Right renal pelvis (tissue), 4 donors: ENCODE data around the gene CLEC4G. TPM values are rescaled to one million over a fixed set of nuclear protein-coding genes. Genes with fewer than 3 reads are reported as not detected.
A peak's percentile ranks its signal among the peaks of the same experiment; 100 is the strongest.
"Not testable (repeated sequence)": the region's sequence is repeated elsewhere in the genome, so short reads cannot be mapped to it uniquely, and the experiment has no call there.

ENCODE experiments used
- DNase-seq, 4 donors: peaks; one replicate each; pipeline ENCODE4 v3.0.0-alpha.2; 2013; ENCODE audit warnings: low read depth in 4 of 4, low spot score in 3 of 4, missing footprints in 1 of 4
- polyA plus RNA-seq, 4 donors: library from polyadenylated mRNA; unstranded; fragments of 120-200 nt; gene quantifications; one replicate each; pipeline ENCODE4 v1.2.1, GENCODE V29; 2013; ENCODE audit not compliant: insufficient read length in 4 of 4

Gene CLEC4G
- polyA plus RNA-seq, 4 donors = 0.13 TPM; not detected in 3

GRCh38 chr19:7746903-7747884 lies 15.3 kb upstream of the CLEC4G start, which contains the start of gene CD209:
Gene CD209, minus strand, starts transcription at chr19:7747534. Its CDS starts 23 bp downstream, at chr19:7747511.
- peak in 1 of 4 donors; percentile 11 for DNase-seq

GRCh38 chr19:7746306-7746705 lies 14.4 kb upstream of the CLEC4G start:
- not testable (repeated sequence) for DNase-seq

DNA sequence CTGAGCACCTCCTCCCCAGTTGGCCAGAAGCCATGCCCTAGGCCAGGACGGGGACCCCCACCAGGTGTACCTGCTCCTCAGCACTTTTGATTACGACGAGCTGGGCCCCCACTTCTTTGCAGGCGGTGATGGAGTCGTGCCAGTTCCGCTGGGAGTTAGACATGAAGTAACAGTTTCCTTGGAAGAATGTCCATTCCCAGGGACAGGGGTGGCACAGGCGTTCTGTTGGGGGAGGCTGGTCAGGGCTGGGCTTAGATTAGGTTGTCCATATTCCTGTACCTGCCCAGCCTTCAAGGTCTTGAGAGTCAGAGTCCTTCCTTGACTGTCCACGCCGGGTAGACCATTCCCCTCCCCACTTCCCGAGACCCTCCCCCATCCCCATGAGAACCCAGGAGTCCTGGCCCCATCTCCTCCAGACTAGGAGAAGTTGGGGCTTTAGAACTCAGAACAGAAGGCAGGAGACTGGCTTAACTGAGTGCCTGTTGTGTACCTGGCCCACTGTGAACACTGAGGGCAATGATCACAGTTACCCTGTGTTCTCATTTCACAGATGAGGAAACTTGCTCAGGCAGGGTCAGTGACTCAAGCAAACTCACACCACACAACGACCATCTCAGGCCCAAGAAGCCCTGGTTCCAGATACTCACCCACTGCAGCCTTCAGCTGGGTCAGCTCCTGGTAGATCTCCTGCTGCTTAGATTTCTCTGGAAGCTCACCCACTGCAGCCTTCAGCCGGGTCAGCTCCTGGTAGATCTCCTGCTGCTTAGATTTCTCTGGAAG lies 13.2 kb upstream of the CLEC4G start:
- DNase-seq = no peak

DNA sequence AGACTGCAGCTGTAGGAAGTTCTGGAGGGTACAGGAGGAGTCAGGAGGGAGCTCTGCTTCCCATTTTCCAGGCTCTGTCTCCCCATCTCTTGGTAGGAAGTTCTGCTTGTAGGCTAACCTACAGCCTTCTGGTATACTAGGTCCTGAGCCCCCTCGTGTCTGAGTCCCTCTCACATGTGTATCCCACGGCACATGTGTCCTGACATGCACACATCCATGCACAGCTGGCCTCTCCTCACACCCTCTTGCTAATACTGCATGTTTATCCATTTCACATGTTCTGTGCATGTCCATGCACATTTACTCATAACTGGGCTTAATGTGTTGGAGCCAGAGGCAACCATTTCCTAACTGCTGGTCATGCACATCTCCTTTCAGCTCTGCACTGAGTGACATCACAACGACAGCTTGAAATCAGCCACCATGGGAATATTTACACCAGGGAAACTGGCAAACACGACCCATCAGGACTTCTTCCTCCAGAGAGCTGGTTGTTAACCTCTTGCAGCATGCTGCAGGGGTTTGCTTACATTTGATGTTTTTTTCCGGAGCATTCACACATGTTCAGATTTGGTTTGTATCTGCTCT lies 12.4 kb upstream of the CLEC4G start:
- no peak for DNase-seq

GRCh38 chr19:7743425-7743841 lies 11.5 kb upstream of the CLEC4G start:
- DNase-seq = no peak

DNA sequence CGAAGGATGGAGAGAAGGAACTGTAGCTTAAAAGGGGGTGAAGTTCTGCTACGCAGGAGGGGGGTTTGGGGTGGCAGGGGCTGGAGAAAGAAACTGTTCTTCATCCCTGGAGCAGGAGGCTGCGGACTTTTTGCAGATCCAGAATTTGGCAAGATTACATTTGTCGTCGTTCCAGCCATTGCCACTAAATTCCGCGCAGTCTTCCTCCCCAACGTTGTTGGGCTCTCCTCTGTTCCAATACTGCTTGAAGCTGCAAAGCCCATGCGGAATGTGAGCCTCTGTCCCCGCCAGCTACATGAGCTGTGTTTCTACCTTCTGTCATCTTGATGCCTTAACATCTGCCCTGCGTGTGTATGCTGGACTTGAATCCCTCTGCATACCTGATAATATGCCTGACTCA lies 11.1 kb upstream of the CLEC4G start:
- no peak for DNase-seq

DNA sequence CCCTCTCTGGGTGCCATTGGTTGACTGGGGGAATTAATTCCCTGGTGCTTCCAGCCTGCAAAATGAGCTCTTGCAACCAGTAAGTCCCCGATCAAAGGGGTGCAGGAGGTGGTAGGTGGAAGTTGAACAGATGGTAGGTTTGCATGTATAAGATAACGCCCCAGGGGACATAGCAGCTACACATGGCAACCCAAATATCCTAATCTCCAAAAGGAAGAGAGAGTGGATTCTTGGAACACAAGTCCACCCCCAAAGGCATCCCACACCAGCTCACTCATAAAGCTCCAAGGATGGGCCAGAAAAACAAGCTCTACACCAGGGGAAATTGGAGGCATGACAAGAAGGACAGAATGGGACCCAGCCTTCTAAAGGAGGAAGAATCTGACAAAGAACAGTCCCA lies 10.7 kb upstream of the CLEC4G start:
- no peak for DNase-seq

GRCh38 chr19:7740682-7741054 lies 8.8 kb upstream of the CLEC4G start:
- no peak for DNase-seq

GRCh38 chr19:7739801-7740681 lies 8.1 kb upstream of the CLEC4G start:
- DNase-seq = no peak

DNA sequence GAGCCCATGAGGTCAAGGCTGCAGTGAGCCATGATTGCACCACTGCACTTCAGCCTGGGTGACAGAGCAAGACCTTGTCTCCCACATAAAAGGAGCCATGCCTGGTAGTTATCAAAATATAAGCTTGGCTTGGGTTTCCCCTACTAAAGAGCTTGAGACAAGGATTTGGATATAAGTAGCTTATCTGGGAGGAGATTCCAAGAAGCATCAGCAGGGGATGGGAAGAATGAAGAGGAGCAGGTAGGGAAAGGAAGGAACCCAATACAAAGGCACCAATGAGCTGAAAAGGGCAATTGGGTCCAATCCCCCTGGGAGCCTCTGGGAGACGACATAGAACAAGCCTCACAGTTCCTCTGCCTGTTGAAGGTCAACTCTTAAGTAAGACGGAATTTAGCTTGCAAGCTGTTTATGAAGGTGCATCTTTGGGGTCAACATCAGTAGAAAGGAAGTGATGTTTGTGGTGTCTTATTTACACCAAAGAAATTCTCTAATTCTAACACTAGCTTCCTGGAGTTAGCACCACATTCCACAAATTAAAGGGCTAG lies 7.4 kb upstream of the CLEC4G start:
- no peak for DNase-seq

DNA sequence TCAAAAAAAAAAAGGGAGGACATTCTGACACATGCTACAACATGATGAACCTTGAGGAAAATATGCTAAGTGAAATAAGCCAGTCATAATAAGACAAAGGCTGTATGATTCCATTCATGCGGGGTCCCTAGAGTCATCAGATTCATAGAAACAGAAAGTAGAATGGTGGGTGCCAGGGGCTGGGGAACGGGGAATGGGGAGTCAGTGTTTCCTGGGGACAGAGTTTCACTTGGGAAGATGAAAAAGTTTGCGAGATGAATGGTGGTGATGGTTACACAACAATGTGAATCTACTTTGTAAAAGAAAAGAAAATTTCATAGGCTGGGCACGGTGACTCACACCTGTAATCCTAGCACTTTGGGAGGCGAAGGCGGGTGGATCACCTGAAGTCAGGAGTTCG lies 6.1 kb upstream of the CLEC4G start:
- DNase-seq = no peak

- no peak for DNase-seq
Observed at GRCh38 chr19:7737215-7737614, 5.3 kb upstream of the CLEC4G start.

GRCh38 chr19:7736148-7736547 lies 4.2 kb upstream of the CLEC4G start:
- DNase-seq = no peak

DNA sequence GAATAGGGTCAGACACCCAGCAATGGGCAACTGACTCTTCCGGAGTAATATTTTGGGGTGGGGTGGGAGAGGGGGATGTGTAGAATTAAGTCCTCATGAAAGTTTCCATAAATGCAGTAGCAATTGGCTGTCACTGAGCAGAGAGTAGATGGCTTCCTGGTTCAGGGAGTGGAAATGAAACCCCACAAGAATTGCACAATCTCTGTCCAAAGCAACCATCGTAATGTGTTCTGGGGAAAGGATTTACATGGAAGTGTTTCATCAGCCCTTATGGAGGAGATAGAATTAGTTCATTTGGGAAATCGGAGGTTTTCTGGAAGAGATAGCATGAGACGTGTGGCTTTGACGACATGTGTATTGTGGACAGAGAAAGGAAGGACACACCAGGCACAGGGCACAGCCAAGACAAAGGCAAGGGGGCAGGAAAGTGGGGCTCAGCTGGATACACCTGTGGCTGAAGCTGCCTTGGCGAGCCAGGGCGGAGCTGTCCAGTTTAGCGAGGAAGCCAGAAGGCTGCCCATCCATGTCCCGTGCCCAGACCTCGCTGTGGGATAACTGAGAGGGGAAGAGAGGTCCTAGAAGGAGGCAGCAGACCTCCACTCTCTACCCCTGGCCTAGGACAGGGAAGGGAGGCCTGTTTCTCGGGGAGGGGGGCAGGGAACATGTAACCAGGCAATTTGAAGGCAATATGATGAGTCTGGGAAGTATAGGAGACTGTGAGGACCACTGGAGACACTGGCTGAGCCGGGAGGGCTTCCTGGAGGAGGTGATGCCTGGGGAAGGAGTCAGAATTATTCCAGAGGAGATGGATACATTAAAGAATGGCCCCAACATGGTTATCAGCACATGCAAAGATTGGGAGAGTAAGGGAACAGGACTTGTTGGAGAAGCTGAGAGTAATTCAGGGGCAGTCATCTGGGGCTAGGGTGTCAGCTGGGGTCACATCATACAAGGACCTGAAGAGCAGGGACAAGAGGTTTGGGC lies 2.6 kb upstream of the CLEC4G start:
- DNase-seq = no peak

- DNase-seq = no peak
Observed at GRCh38 chr19:7733376-7733775, 1.5 kb upstream of the CLEC4G start.

DNA sequence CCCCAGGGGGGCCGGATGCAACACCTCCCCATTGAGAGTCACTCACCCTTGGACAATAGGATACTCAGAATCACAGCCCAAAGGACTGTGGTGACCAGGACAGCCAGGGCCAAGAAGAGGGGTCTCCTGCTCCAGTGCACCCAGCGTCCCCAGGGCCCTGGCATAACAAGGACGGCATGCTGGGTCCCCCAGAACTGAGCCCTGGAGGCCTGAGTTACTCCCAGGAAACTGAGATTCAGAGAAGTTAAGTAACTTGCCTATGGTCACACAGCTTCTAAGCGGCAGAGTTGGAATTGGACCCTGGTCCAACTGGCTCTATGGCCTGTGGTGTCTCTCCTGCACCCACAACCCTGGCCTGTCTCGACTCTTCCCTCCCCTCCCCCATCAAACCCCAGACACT lies 295 bp downstream of the CLEC4G start:
- DNase-seq = no peak

DNA sequence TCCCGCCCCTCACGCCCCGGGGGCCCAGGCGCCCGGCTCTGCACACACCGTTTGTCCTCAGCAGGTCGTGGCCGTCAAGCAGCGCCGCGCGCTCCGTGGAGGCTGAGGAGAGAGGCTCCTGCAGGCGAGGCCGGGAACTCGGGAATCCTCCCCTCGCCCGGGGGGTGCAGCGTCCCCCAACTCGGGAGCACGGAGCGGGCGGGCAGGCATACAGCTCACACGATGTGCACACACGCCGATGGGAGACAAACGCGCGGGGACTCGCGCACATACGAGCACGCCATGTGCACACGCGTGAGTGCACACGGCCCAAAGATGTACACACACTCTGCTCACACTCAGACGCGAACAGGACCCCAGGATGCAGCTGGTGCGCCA lies 703 bp downstream of the CLEC4G start:
- no peak for DNase-seq

- no peak for DNase-seq
Observed at GRCh38 chr19:7730286-7731217, 1.4 kb downstream of the CLEC4G start.
